GM12864 (cell line): Measurements from ENCODE around the gene TOM1L1.

Experiments used
- DNase-seq: peaks from one replicate; pipeline ENCODE4 v3.0.0-alpha.2; 2011; ENCODE audit warnings: low read depth
- H3K4me3 ChIP-seq: 2 replicates; pipeline ENCODE4 v1.5.1; 2011; ENCODE audit warnings: mild to moderate bottlenecking, low read depth, low read length, control low read depth
- TF ChIP-seq, protein P1 (sequence below): IDR thresholded peaks from 2 replicates; pipeline ENCODE4 v1.5.1; 2011; ENCODE audit warnings: low read depth, mild to moderate bottlenecking, moderate library complexity, low read length, control low read depth, inconsistent platforms; ENCODE audit errors: missing control alignments

TOM1L1 gene

DNA sequence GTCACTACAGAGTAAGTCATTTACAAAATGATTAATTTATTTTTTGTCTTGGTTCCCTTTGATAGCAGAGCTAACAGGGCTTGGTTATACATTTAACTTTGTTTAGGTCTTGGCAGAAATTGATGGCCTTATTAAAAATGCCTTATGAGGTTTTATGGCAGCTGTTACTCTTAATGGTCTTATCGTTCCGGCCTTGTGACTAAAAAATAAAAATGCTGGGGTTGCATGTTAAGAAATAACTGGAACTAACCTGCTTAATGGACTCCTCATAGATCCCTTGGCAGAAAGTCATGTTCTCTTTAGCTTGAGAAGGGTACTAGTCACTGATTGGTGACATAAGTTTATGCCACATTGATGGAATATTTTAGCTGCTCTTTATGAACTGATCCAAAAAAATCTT lies 49.5 kb downstream of the TOM1L1 start:
- H3K4me3 ChIP-seq = no peak overlapping the region
- DNase-seq = no peak
- TF ChIP-seq, protein P1, sequence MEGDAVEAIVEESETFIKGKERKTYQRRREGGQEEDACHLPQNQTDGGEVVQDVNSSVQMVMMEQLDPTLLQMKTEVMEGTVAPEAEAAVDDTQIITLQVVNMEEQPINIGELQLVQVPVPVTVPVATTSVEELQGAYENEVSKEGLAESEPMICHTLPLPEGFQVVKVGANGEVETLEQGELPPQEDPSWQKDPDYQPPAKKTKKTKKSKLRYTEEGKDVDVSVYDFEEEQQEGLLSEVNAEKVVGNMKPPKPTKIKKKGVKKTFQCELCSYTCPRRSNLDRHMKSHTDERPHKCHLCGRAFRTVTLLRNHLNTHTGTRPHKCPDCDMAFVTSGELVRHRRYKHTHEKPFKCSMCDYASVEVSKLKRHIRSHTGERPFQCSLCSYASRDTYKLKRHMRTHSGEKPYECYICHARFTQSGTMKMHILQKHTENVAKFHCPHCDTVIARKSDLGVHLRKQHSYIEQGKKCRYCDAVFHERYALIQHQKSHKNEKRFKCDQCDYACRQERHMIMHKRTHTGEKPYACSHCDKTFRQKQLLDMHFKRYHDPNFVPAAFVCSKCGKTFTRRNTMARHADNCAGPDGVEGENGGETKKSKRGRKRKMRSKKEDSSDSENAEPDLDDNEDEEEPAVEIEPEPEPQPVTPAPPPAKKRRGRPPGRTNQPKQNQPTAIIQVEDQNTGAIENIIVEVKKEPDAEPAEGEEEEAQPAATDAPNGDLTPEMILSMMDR = no peak

DNA sequence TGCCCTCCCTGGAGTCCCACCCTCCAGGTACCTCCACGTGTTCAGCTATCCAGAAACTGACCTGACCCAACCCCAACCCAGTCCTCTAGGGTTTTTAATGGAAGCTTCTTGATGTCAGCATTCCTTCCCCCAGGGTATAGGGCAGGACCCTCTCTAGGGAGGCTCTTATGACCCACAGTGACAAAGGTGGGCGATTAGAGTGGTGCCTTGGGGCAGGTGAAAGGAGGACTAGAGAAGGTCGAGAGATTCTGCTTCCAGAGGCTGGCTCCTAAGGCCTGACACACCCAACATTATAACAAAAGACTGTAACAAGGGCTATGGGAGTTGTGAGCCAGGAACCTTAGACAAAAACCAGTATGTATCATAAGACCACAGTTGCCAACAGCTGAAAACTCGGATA lies 50.6 kb downstream of the TOM1L1 start:
- no peak for DNase-seq
- no peak overlapping the region for H3K4me3 ChIP-seq
- TF ChIP-seq, protein P1 = no peak

DNA sequence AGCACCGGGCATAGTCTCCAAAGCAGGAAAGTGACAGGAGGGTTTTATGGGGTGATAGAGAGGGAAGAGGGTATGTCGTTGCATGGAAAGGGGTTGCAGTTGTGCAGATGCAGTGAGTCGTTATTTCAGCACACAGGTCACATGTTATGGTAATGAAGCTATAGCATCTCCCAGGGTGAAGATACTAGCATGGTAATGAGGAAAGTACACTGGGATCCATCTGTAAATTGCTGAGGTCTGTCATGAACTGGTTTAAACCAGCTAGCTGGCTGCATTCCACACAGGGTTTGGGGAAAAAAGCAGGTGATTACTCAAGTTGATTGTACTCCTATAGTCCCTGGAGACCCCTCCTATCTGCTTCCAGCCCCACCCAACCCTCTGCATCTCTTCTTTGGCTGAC lies 56.1 kb downstream of the TOM1L1 start:
- TF ChIP-seq, protein P1 = no peak
- no peak overlapping the region for H3K4me3 ChIP-seq
- DNase-seq = no peak

DNA sequence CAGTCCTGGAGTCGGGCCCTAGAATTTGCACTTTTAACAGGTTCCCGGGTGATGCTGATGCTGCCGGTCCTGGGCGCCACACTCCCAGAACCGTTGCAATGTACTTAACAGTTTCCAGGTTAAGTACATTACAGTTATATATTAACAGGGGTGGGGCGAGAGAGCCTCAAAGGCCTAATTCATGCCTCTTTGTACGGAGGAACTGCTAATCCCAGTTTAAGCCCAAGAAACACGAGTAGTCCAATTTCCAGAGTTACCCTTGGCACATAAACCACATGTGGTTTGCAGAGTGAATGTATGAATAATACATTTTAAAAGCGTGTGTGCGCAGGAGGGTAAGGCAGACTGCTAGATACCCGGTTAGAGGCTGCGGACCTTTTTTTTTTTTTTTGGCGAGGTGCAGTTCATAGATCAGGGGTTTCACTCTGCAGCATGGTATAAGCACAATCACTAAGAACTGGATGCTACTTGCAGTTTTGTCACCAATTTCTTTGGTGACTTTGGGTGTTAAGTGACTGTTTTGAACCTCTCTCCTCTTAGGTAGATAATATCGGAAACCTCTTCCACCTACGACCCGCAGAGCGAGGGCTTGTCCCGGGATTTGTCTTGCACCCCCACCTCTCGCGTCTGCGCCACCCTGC lies 67.1 kb downstream of the TOM1L1 start:
- TF ChIP-seq, protein P1 = peak; percentile 53
- no peak for DNase-seq
- peak overlapping the region; percentile 71 for H3K4me3 ChIP-seq

DNA sequence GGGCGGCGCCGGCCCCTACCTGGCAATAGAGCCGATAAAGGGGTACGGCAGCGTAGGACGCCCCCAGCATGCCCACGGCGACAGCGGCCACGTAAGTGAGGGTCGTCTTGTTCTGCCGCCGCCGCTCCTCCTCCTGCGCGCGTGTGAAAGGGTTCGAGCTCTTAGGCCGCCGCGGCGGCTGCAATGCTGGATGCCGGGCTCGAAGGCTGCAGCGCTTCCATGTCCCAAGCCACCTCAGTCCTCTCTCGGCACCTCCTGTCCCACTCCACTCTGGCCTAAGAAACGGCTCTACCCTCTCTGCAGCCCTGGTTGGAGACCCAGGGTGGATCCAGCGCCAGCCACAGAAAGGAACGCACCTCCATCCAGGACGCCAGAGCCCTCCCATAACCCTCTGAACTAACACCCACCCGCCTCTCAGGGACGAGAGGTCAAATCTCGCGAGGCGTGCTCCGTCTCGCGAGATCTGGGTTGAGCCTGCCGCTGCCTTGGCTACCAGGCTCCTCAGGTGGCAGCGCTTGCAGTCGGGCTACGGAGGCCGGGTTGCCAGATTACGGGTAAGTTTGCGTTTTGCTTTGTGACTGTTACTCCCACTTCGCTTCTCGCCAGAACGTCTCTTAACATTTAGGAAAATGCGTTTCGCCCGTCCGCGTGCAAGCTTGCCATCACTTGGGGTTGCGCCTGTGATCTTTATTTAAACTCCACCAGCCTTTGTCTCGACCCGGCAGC lies 67.8 kb downstream of the TOM1L1 start, which contains the start of the genes COX11 and STXBP4:
COX11 (minus strand) TSS at position 393 of the 726 bp plus-strand sequence; CDS start at position 385, 8 bp downstream.
STXBP4 (plus strand) TSS at position 504 of the 726 bp plus-strand sequence. CDS start 17,455 bp downstream, outside the sequence.
- TF ChIP-seq, protein P1 = peak; percentile 0
- peak; percentile 89 for DNase-seq
- H3K4me3 ChIP-seq = peak within 1 kb of the TSS; percentile 71

- DNase-seq = peak; percentile 15
- H3K4me3 ChIP-seq = peak overlapping the region; percentile 71
- TF ChIP-seq, protein P1 = no peak
Observed at GRCh38 chr17:54968988-54969332, 68.3 kb downstream of the TOM1L1 start.
